Left lung (tissue), 14 donors: Measurements from ENCODE around the gene IL18. TPM values are rescaled to one million over a fixed set of nuclear protein-coding genes. Genes with fewer than 3 reads are reported as not detected.

Source experiments
- ATAC-seq: fragments of 200-7000 bp; cut with Tn5 transposase; one replicate; pipeline ENCODE4 v1.9.1; 2020; ENCODE audit warnings: moderate library complexity
- DNase-seq, 4 donors: peaks; one replicate each; pipeline ENCODE4 v3.0.0-alpha.2; 2013 to 2020
- H3K27ac ChIP-seq, 2 donors: fragments of 200-600 bp; sonication (generic) in 1 of 2; one replicate each; pipeline versions ENCODE4 v1.5.0 to v1.8.0; 2020 to 2021
- H3K27me3 ChIP-seq, 2 donors: fragments of 200-600 bp; sonication (generic) in 1 of 2; one replicate each; pipeline versions ENCODE4 v1.5.0 to v1.8.0; 2020 to 2021
- H3K36me3 ChIP-seq, 2 donors: fragments of 200-600 bp; sonication (generic) in 1 of 2; one replicate each; pipeline versions ENCODE4 v1.5.0 to v1.8.0; 2020 to 2021
- H3K4me1 ChIP-seq, 2 donors: fragments of 200-600 bp; one replicate each; pipeline ENCODE4 v1.8.0; 2021
- H3K4me3 ChIP-seq, 2 donors: fragments of 200-600 bp; sonication (generic) in 1 of 2; one replicate each; pipeline versions ENCODE4 v1.5.0 to v1.8.0; 2020 to 2021; ENCODE audit warnings: mild to moderate bottlenecking in 1 of 2
- H3K9me3 ChIP-seq, 2 donors: fragments of 200-600 bp; sonication (generic) in 1 of 2; one replicate each; pipeline versions ENCODE4 v1.5.0 to v1.8.0; 2020 to 2021
- intact Hi-C, 2 donors: fragments of 100-400 bp; cut with DNase I; formaldehyde crosslinking; loops; one replicate each; pipeline versions ENCODE4 v1.11.2 to v1.14.2; 2022
- long read RNA-seq, 12 donors: library from polyadenylated mRNA in 2 of 12; unstranded in 2 of 12; transcript quantifications; one replicate each; pipeline ENCODE4 v2.0.0 and lab custom pipeline, GENCODE V29; 2019 to 2026
- polyA plus RNA-seq, 6 donors: library from polyadenylated mRNA; unstranded; fragments of 120-200 nt; gene quantifications; one replicate each; pipeline ENCODE4 v1.2.1, GENCODE V29; 2013; ENCODE audit not compliant: insufficient read length in 6 of 6
- total RNA-seq, 2 donors: library from RNA; stranded (reverse); fragmentation: NEBNext Ultra II Directional; extraction: Animal tissue kit (Norgen Biotek cat#: 25700); gene quantifications; one replicate each; pipeline ENCODE4 v1.2.1, GENCODE V29; 2021
- TF ChIP-seq, protein P1 (sequence below), 2 donors: fragments of 200-600 bp; sonication (generic) in 1 of 2; IDR thresholded peaks; one replicate each; pipeline versions ENCODE4 v1.5.0 to v1.8.0; 2021; ENCODE audit warnings: antibody characterized with exemption in 2 of 2
- donor health status: DM: no; HTN: yes; CAD: no.
- donor health status: DM: no; HTN: no; CAD: no.

Gene IL18
- 10 to 100 TPM; 35.8 to 46.0 TPM for total RNA-seq
- polyA plus RNA-seq = 1 to 10 TPM; 1.3 to 5.5 (median 1.5) TPM
- long read RNA-seq, donor 1 = 0 reads
- long read RNA-seq, donor 2, partial matches to known transcripts = 24 of 66 reads
- long read RNA-seq, donor 2, other reads (novel, unspliced or antisense) = 42 of 66 reads
- long read RNA-seq, donor 3 = 0 reads
- long read RNA-seq, donor 4, transcript IL18-206 (3 exons, 880 nt) = major isoform, 7 of 9 reads
- long read RNA-seq, donor 4, partial matches to known transcripts = 0 of 9 reads
- long read RNA-seq, donor 4, other reads (novel, unspliced or antisense) = 1 of 9 reads
- long read RNA-seq, donor 5 = 0 reads
- long read RNA-seq, donor 6, partial matches to known transcripts = 108 of 173 reads
- long read RNA-seq, donor 6, other reads (novel, unspliced or antisense) = 64 of 173 reads
- long read RNA-seq, donor 7, partial matches to known transcripts = 0 of 1 reads
- long read RNA-seq, donor 7, other reads (novel, unspliced or antisense) = 0 of 1 reads
- long read RNA-seq, donor 8 = 0 reads
- long read RNA-seq, donor 9 = 0 reads
- long read RNA-seq, donor 10, partial matches to known transcripts = 0 of 3 reads
- long read RNA-seq, donor 10, other reads (novel, unspliced or antisense) = 2 of 3 reads
- long read RNA-seq, donor 11 = 0 reads
- long read RNA-seq, donor 12 = 0 reads

GRCh38 chr11:112163875-112164685, at the start of gene IL18:
TSS of gene IL18 (minus strand) at chr11:112164094. CDS start at chr11:112155053, 9,041 bp downstream.
- Histone ChIP-seq H3K27me3 (no peaks in the 10 kb centered on the region), H3K27ac (peak within 1 kb of the TSS; percentile 42 to 75), H3K4me1 (peaks cover 0 to 34% of the 10 kb centered on the region in 2 donors), H3K9me3 (no peaks in the 10 kb centered on the region), H3K36me3 (no peaks in the 10 kb centered on the region), H3K4me3 (peak within 1 kb of the TSS; percentile 17 to 30)
- peak in 2 of 4 donors; percentile 78 to 86 for DNase-seq
- peak; percentile 92 for ATAC-seq
- TF ChIP-seq, protein P1, sequence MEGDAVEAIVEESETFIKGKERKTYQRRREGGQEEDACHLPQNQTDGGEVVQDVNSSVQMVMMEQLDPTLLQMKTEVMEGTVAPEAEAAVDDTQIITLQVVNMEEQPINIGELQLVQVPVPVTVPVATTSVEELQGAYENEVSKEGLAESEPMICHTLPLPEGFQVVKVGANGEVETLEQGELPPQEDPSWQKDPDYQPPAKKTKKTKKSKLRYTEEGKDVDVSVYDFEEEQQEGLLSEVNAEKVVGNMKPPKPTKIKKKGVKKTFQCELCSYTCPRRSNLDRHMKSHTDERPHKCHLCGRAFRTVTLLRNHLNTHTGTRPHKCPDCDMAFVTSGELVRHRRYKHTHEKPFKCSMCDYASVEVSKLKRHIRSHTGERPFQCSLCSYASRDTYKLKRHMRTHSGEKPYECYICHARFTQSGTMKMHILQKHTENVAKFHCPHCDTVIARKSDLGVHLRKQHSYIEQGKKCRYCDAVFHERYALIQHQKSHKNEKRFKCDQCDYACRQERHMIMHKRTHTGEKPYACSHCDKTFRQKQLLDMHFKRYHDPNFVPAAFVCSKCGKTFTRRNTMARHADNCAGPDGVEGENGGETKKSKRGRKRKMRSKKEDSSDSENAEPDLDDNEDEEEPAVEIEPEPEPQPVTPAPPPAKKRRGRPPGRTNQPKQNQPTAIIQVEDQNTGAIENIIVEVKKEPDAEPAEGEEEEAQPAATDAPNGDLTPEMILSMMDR (IDR thresholded peaks at IDR 0.05) = no peak
- intact Hi-C loops = no loop called here

- TF ChIP-seq, protein P1 (IDR thresholded peaks at IDR 0.05) = no peak
- ATAC-seq = no peak
Observed at GRCh38 chr11:112212710-112213109, 48.8 kb upstream of the IL18 start.

GRCh38 chr11:112212290-112212689, 48.4 kb upstream of the IL18 start:
- Histone ChIP-seq H3K4me3 (no peak overlapping the region), H3K9me3 (no peaks in the 10 kb centered on the region), H3K27me3 (no peaks in the 10 kb centered on the region), H3K4me1 (no peaks in the 10 kb centered on the region), H3K27ac (no peak overlapping the region), H3K36me3 (no peaks in the 10 kb centered on the region)
- intact Hi-C loops = loop anchor here in 1 of 2 donors (10.0 kb wide), 1 partner anchor 63 kb away; no protein-coding TSS in a partner anchor
- ATAC-seq (no peak), DNase-seq (no peak)
- TF ChIP-seq, protein P1 (IDR thresholded peaks at IDR 0.05) = no peak

More at GRCh38 chr11:112212710-112213109, 48.8 kb upstream of the IL18 start:
- H3K36me3 ChIP-seq = no peaks in the 10 kb centered on the region
- intact Hi-C loops = loop anchor here in 1 of 2 donors (10.0 kb wide), 1 partner anchor 62 kb away; no protein-coding TSS in a partner anchor
- H3K4me1 ChIP-seq = no peaks in the 10 kb centered on the region
- H3K9me3 ChIP-seq = no peaks in the 10 kb centered on the region
- no peak for DNase-seq
- H3K27ac ChIP-seq = no peak overlapping the region
- H3K27me3 ChIP-seq = no peaks in the 10 kb centered on the region
- no peak overlapping the region for H3K4me3 ChIP-seq

DNA sequence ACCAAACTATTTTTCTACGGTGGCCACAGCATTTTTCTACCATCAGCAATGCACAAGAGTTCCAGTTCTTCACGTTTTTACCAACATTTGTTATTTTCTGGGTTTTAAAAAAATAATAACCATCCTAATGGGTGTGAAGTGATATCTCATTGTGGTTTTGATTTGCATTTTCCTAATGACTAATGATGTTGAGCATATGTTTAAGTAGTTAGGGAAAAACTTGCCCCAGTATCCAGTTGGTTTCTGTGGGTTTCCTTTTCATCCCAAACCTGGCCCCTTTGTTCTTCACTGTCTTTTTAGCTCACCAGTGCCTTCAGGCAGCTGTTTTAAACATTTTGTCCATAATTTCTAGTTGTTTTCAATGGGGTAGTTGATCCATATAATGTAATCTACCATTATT, 47.6 kb upstream of the IL18 start:
- intact Hi-C loops = loop anchor here in 1 of 2 donors (10.0 kb wide), 1 partner anchor 63 kb away; no protein-coding TSS in a partner anchor
- no peak for ATAC-seq
- H3K4me3 ChIP-seq = no peak overlapping the region
- no peak for DNase-seq
- H3K4me1 ChIP-seq = no peaks in the 10 kb centered on the region
- TF ChIP-seq, protein P1 (IDR thresholded peaks at IDR 0.05) = no peak
- H3K36me3 ChIP-seq = no peaks in the 10 kb centered on the region
- no peaks in the 10 kb centered on the region for H3K9me3 ChIP-seq
- no peaks in the 10 kb centered on the region for H3K27me3 ChIP-seq
- no peak overlapping the region for H3K27ac ChIP-seq
